GM04504 (cell line): ENCODE data around the gene POU6F1.

ENCODE experiments used
- DNase-seq: peaks from one replicate; pipeline ENCODE4 v3.0.0-alpha.2; 2012; ENCODE audit warnings: low read depth

POU6F1 gene

DNA sequence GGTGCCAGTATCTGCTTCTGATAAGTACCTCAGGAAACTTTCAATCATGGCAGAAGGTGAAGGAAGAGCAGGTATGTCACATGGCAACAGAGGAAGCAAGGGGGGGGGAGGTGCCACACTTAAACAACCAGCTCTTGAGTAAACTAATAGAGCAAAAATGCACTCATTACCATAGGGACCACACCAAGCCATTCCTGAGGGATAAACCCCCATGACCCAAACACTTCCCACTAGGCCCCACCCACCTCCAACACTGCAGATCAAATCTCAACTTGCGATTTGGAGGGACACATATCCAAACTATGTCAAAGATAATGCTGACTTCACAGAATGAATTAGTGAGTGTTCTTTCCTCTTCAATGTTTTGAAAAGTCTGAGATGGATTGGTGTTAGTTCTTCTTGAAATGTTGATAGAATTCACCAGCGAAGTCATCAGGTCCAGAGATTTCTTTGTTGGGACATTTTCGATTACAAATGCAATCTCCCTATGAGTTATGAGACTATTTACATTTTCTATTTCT is 61.6 kb downstream of the POU6F1 start:
- DNase-seq, result no peak

DNA sequence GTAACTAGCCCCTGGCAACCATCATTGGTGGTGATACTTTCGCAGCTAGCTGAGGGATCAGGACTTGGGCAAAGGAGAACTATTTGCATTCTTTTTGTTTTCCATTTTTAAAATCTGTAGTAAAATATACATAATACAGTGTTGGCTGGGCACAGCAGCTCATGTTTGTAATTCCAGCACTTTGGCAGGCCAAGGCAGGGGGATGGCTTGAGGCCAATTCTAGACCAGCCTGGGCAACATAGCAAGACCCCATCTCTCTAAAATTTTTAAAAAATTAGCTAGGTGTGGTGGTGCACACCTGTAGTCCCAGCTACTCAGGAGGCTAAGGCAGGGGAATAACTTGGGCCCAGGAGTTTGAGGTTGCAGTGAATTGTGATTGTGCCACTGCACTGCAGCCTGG is 64.9 kb downstream of the POU6F1 start:
- no peak for DNase-seq

- no peak for DNase-seq
These were observed 67.1 kb downstream of the POU6F1 start for GRCh38 chr12:51150777-51151176.

- no peak for DNase-seq
These were observed 70.6 kb downstream of the POU6F1 start for GRCh38 chr12:51147309-51147708.

DNA sequence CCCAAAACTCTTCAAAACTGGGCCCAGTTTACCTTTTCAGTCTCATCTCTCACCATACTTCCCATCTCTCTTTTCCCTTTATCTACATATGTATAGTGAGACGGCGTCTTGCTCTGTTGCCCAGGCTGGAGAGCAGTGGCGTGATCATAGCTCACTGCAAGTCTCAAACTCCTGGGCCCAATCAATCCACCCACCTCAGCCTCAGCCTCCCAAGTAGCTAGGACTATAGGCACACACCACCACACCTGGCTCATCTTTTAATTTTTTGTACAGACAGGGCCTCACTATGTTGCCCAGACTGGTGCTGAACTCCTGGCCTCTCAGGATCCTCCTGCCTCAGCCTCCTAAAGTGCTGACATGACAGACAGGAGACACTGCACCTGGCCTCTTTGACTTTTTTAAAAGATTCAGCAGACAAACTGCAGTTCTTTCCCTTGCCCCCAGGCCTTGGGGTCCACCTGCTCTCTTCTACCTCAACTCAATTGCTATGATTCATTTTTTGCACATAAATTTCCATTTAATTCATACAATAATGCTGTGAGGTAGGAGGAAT is 78.5 kb downstream of the POU6F1 start:
- DNase-seq, result no peak
